H1 (cell line): Measurements from ENCODE around the gene PPP1R1B. TPM values are rescaled to one million over a fixed set of nuclear protein-coding genes. Genes with fewer than 3 reads are reported as not detected.

Experiments used
- CTCF ChIA-PET: fragments of 300-600 bp; sonication (Branson Sonifier 250); formaldehyde crosslinking; loops from one replicate; lab custom pipeline; 2021; ENCODE audit not compliant: partially characterized antibody; lab: Charles Lee
- POLR2A ChIA-PET: fragments of 300-600 bp; sonication (Branson Sonifier 250); formaldehyde crosslinking; loops from one replicate; lab custom pipeline; 2021; ENCODE audit warnings: inconsistent platforms; ENCODE audit not compliant: partially characterized antibody; lab: Charles Lee
- DNase-seq, 2 experiments: peaks; one replicate each; pipeline versions ENCODE4 v3.0.0 to v3.0.0-alpha.2; 2010 to 2022; ENCODE audit warnings: low spot score in 2 of 2, low read depth in 1 of 2, mixed read lengths in 1 of 2
- FAIRE-seq: peaks from 2 replicates; lab custom pipeline; 2011; peaks lifted over from hg19 to GRCh38; lab: Jason Lieb, UNC
- H2AFZ ChIP-seq: 2 replicates; pipeline ENCODE4 v1.8.1; 2012; ENCODE audit warnings: low read length, inconsistent platforms
- H2AK5ac ChIP-seq: 2 replicates; pipeline ENCODE4 v1.6.1; 2013; ENCODE audit warnings: low read depth, low read length
- H2BK120ac ChIP-seq: replicated peaks from 2 replicates; pipeline ENCODE3; 2013; ENCODE audit warnings: low read depth, low read length, inconsistent platforms
- H2BK12ac ChIP-seq: 2 replicates; pipeline ENCODE4 v1.6.1; 2013; ENCODE audit warnings: low read depth, low read length
- H2BK15ac ChIP-seq: 2 replicates; pipeline ENCODE4 v1.6.1; 2013; ENCODE audit warnings: low read length
- H2BK20ac ChIP-seq: 2 replicates; pipeline ENCODE4 v1.6.1; 2013; ENCODE audit warnings: low read length
- H2BK5ac ChIP-seq: 2 replicates; pipeline ENCODE4 v1.6.1; 2013; ENCODE audit warnings: low read depth, low read length
- H3K14ac ChIP-seq: 2 replicates; pipeline ENCODE4 v1.6.1; 2013; ENCODE audit warnings: inconsistent platforms; ENCODE audit not compliant: insufficient read length
- H3K18ac ChIP-seq: 2 replicates; pipeline ENCODE4 v1.6.1; 2013; ENCODE audit warnings: low read length; ENCODE audit errors: extremely low read depth
- H3K23ac ChIP-seq: 2 replicates; pipeline ENCODE4 v1.6.1; 2013; ENCODE audit warnings: inconsistent platforms; ENCODE audit not compliant: insufficient read length
- H3K23me2 ChIP-seq: 2 replicates; pipeline ENCODE4 v1.6.1; 2013; ENCODE audit warnings: low read depth, low read length
- H3K27ac ChIP-seq: 2 replicates; pipeline ENCODE4 v1.6.1; 2011; ENCODE audit warnings: low read depth, low read length, inconsistent platforms
- H3K27me3 ChIP-seq, 4 experiments: replicated peaks in 1 of 4; 1 replicate in 1 of 4; 2 replicates in 3 of 4; pipeline versions ENCODE4 v1.6.1 to v1.8.1; 2011 to 2013; ENCODE audit warnings: low read length in 3 of 4, mild to moderate bottlenecking in 3 of 4, inconsistent platforms in 2 of 4, mixed read lengths in 2 of 4, moderate library complexity in 1 of 4; ENCODE audit not compliant: control insufficient read depth in 3 of 4, insufficient read depth in 3 of 4; ENCODE audit errors: extremely low read depth in 1 of 4
- H3K36me3 ChIP-seq, 4 experiments: 2 replicates each; pipeline versions ENCODE4 v1.6.1 to v1.8.1; 2011 to 2013; ENCODE audit warnings: mild to moderate bottlenecking in 4 of 4, low read length in 3 of 4, moderate library complexity in 2 of 4, control low read depth in 1 of 4, inconsistent platforms in 1 of 4; ENCODE audit not compliant: insufficient read depth in 4 of 4, control insufficient read depth in 2 of 4
- H3K4ac ChIP-seq: replicated peaks from 2 replicates; pipeline ENCODE3; 2013; ENCODE audit warnings: low read length, low read depth, mixed read lengths, inconsistent platforms; ENCODE audit not compliant: insufficient read length
- H3K4me1 ChIP-seq, 4 experiments: replicated peaks in 1 of 4; 1 replicate in 1 of 4; 2 replicates in 3 of 4; pipeline versions ENCODE4 v1.6.1 to v1.8.1; 2011 to 2013; ENCODE audit warnings: low read length in 3 of 4, inconsistent platforms in 2 of 4, mixed read lengths in 1 of 4; ENCODE audit not compliant: insufficient read depth in 4 of 4, control insufficient read depth in 3 of 4
- H3K4me2 ChIP-seq, 2 experiments: 2 replicates each; pipeline versions ENCODE4 v1.6.1 to v1.8.1; 2011 to 2013; ENCODE audit warnings: low read depth in 2 of 2, low read length in 2 of 2, control low read depth in 1 of 2, inconsistent platforms in 1 of 2, mild to moderate bottlenecking in 1 of 2; ENCODE audit not compliant: insufficient read depth in 1 of 2
- H3K4me3 ChIP-seq, 4 experiments: fragments of 200-600, 300-600 bp in 1 of 4; sonication (generic), shearing (Covaris generic), sonication (Bioruptor Twin) in 1 of 4; 2 replicates each; pipeline versions ENCODE4 v1.5.1 to v1.8.1; 2011 to 2016; ENCODE audit warnings: low read length in 4 of 4, low read depth in 3 of 4, control low read depth in 2 of 4, inconsistent platforms in 2 of 4, mild to moderate bottlenecking in 2 of 4, mixed read lengths in 1 of 4, moderate library complexity in 1 of 4; ENCODE audit not compliant: insufficient read depth in 2 of 4; ENCODE audit errors: extremely low read depth in 1 of 4
- H3K56ac ChIP-seq: replicated peaks from 2 replicates; pipeline ENCODE3; 2013; ENCODE audit warnings: low read depth, mild to moderate bottlenecking, mixed read lengths, low read length, inconsistent platforms; ENCODE audit not compliant: insufficient read length
- H3K79me1 ChIP-seq: 2 replicates; pipeline ENCODE4 v1.6.1; 2013; ENCODE audit warnings: low read depth, low read length, control low read depth
- H3K79me2 ChIP-seq, 2 experiments: 2 replicates each; pipeline versions ENCODE4 v1.6.1 to v1.8.1; 2012 to 2013; ENCODE audit warnings: low read length in 2 of 2, mild to moderate bottlenecking in 2 of 2, inconsistent platforms in 1 of 2; ENCODE audit not compliant: insufficient read depth in 2 of 2, control insufficient read depth in 1 of 2
- H3K9ac ChIP-seq, 4 experiments: replicated peaks in 1 of 4; 1 replicate in 1 of 4; 2 replicates in 3 of 4; pipeline versions ENCODE4 v1.6.1 to v1.8.1; 2011 to 2013; ENCODE audit warnings: low read depth in 3 of 4, low read length in 3 of 4, control low read depth in 2 of 4, mild to moderate bottlenecking in 2 of 4, moderate library complexity in 2 of 4, inconsistent platforms in 1 of 4; ENCODE audit errors: extremely low read depth in 1 of 4
- H3K9me3 ChIP-seq, 2 experiments: 2 replicates each; pipeline versions ENCODE4 v1.6.1 to v1.8.1; 2012 to 2013; ENCODE audit warnings: mild to moderate bottlenecking in 2 of 2, moderate library complexity in 2 of 2, control low read depth in 1 of 2, inconsistent platforms in 1 of 2, low read depth in 1 of 2, low read length in 1 of 2, mixed read lengths in 1 of 2; ENCODE audit not compliant: insufficient read depth in 2 of 2
- H4K20me1 ChIP-seq, 2 experiments: replicated peaks in 1 of 2; 2 replicates each; pipeline versions ENCODE3 to v1.8.1; 2011 to 2013; ENCODE audit warnings: inconsistent platforms in 2 of 2, low read length in 2 of 2, mild to moderate bottlenecking in 1 of 2; ENCODE audit not compliant: insufficient read depth in 2 of 2, control insufficient read depth in 1 of 2
- H4K5ac ChIP-seq: 2 replicates; pipeline ENCODE4 v1.6.1; 2013; ENCODE audit warnings: low read length, low read depth, mixed read lengths, inconsistent platforms; ENCODE audit not compliant: insufficient read length
- H4K8ac ChIP-seq: 2 replicates; pipeline ENCODE4 v1.8.0; 2013; ENCODE audit warnings: mild to moderate bottlenecking, moderate library complexity, low read length, inconsistent platforms; ENCODE audit not compliant: insufficient read depth; ENCODE audit errors: extremely low read depth
- H4K91ac ChIP-seq: replicated peaks from 2 replicates; pipeline ENCODE3; 2013; ENCODE audit warnings: low read length, mixed read lengths, inconsistent platforms; ENCODE audit not compliant: insufficient read length
- WGBS, 2 experiments: shearing (Covaris generic) in 1 of 2; methylation state at CpG; one replicate each; pipeline versions ENCODE4 v1.1.6 to v1.1.7; 2013 to 2015; ENCODE audit warnings: low lambda C conversion rate in 2 of 2, mixed read lengths in 2 of 2, inconsistent platforms in 1 of 2, low coverage in 1 of 2, missing lambda C conversion rate in 1 of 2; ENCODE audit not compliant: insufficient replicate concordance in 2 of 2, insufficient coverage in 1 of 2, insufficient read length in 1 of 2; ENCODE audit errors: extremely low coverage in 1 of 2, missing lambda C conversion rate in 1 of 2; 5-methylcytosine and 5-hydroxymethylcytosine counted together
- polyA plus RNA-seq, 7 experiments: library from polyadenylated mRNA; depleted of rRNA in 3 of 7; stranded (reverse) in 5 of 7; unstranded in 2 of 7; fragments of >200 nt in 5 of 7; fragments of 200-250 nt in 2 of 7; gene quantifications; 1 replicate in 5 of 7; 2 replicates in 1 of 7; 4 replicates in 1 of 7; pipeline versions ENCODE4 v1.2.1 to v1.2.3, GENCODE V29; 2011 to 2013; ENCODE audit warnings: missing spikeins in 2 of 7, mixed read lengths in 2 of 7
- total RNA-seq: library from RNA; stranded (reverse); fragmentation: NEBNext Ultra II Directional; extraction: Animal tissue kit (Norgen Biotek cat#: 25700); gene quantifications from 2 replicates; pipeline ENCODE4 v1.2.1, GENCODE V29; 2021

The PPP1R1B gene
- total and polyA plus RNA-seq, 2 of the 8 experiments (the other 6 are each of a cell fraction or from before 2014, with no cell fraction given) = 10.7 to 22.3 TPM

- H3K79me1 ChIP-seq = no peaks in the 10 kb centered on the region
- H2BK15ac ChIP-seq = peak overlapping the region; percentile 88; the same call in 1 of the 2 replicates
- H2AK5ac ChIP-seq = peak overlapping the region; percentile 66
- H3K14ac ChIP-seq = no peak overlapping the region
- no peak overlapping the region; a peak in 1 of 4 replicates for H3K4me2 ChIP-seq
- DNase-seq (no peak), FAIRE-seq (no peak)
- POLR2A ChIA-PET = interaction anchor here (0.7 to 32.5 kb wide), 11 partner anchors 13 to 191 kb away, joined by 3 to 708 read pairs (median 4); partner anchors contain the start of genes ERBB2, PGAP3 and STARD3
- peak overlapping the region; percentile 2 for H3K4ac ChIP-seq
- peaks cover 0 to 48% (median 43%) of the 10 kb centered on the region in 4 experiments; a peak in 6 of 7 replicates for H3K4me1 ChIP-seq
- peak overlapping the region; percentile 75; the same call in 1 of the 2 replicates for H2BK12ac ChIP-seq
- H2BK5ac ChIP-seq = peak overlapping the region; percentile 39; the same call in 1 of the 2 replicates
- H3K9me3 ChIP-seq = no peaks in the 10 kb centered on the region
- H2BK20ac ChIP-seq = peak overlapping the region; percentile 61; the same call in 1 of the 2 replicates
- 74% methylated on average over 2 of the region's 2 CpGs; no CpG with 5 or more reads in 1 of the 2 experiments for WGBS, 2 experiments
- H4K5ac ChIP-seq = no peak overlapping the region
- H4K8ac ChIP-seq = no peak overlapping the region; the same call in 1 of the 2 replicates
- H3K9ac ChIP-seq = no peak overlapping the region
- no peak overlapping the region for H3K4me3 ChIP-seq
- H4K20me1 ChIP-seq = peaks cover 0 to 2% of the 10 kb centered on the region in 2 experiments
- no peak overlapping the region for H2AFZ ChIP-seq
- peaks cover 11% of the 10 kb centered on the region; the same call in 1 of the 2 replicates for H3K23me2 ChIP-seq
- H3K27me3 ChIP-seq = peaks cover 0 to 22% (median 6%) of the 10 kb centered on the region in 4 experiments; a peak in 4 of 7 replicates
- H3K36me3 ChIP-seq = peaks cover 0 to under 1% (median 0%) of the 10 kb centered on the region in 4 experiments; a peak in 2 of 8 replicates
- no peak overlapping the region for H3K18ac ChIP-seq
- no peak overlapping the region for H4K91ac ChIP-seq
- no peak overlapping the region for H3K56ac ChIP-seq
- CTCF ChIA-PET = interaction anchor here (0.7 to 52.4 kb wide), 11 partner anchors 16 to 140 kb away, joined by 3 to 1885 read pairs (median 3); partner anchors contain the start of genes ERBB2, MIEN1, PGAP3 and PPP1R1B
- no peak overlapping the region for H2BK120ac ChIP-seq
- no peaks in the 10 kb centered on the region for H3K79me2 ChIP-seq
- no peak overlapping the region for H3K27ac ChIP-seq
- no peak overlapping the region for H3K23ac ChIP-seq
Observed at GRCh38 chr17:39666231-39666600, 39.5 kb downstream of the PPP1R1B start.
